ENCODE results near the gene DTX1. TPM values are rescaled to one million over a fixed set of nuclear protein-coding genes. Genes with fewer than 3 reads are reported as not detected.

DTX1 gene
- total RNA-seq, 3 donors from 2014 or later (not counting 1 experiment from before 2014, with no cell fraction given), result 1.7 to 4.2 (median 4.0) TPM

DNA sequence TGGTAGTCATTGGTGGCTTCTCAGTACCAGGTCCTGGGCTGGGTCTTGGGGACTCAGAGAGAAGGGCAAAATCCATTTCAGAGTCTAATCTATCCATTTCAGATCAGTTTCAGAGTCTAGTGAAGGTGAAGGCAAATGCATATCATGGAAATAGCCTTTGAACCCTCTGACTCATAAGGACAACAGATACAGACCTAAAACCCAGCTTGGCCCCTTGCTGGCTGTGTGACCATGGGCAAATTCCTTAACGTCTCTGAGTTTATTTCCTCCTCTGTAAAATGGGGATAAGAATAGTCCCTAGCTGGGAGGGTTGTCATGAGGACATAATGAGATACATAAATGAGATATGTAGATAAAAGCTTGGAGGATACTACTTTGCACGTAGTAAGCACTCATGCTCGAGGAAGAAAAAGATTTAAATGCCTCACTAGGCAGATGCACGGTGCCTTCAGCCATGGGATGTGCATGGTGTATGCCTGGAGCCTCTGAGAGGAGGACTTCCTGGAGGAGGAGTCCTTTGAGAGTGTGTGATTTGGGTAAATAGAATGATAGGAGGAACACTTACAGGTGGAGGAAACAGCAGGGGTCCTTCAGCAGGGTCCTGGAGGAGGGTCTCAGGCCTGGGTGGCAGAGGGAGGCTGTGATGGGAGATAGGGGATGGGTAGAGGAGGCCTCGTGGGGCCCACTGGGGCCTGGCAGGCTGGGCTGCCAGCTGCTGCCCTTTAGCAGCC is 8.0 kb downstream of the DTX1 start:
- Histone ChIP-seq H3K27ac (ENCODE audit: low read length) (no peak overlapping the region), H3K36me3 (ENCODE audit: control insufficient read depth, insufficient read depth, low read length) (no peaks in the 10 kb centered on the region), H3K4me3 (ENCODE audit: low read length) (no peak overlapping the region), H3K27me3 (ENCODE audit: control insufficient read depth, insufficient read depth, low read length) (no peaks in the 10 kb centered on the region), H3K4me1 (ENCODE audit: control insufficient read depth, insufficient read depth, low read length) (peaks cover 55% of the 10 kb centered on the region), H3K9me3 (ENCODE audit: control insufficient read depth, insufficient read depth, low read length) (no peaks in the 10 kb centered on the region)
- Mint-ChIP-seq H3K4me3 (no peak overlapping the region), H3K27me3 (ENCODE audit: low read depth in 2 of 2) (peaks cover 7 to 8% of the 10 kb centered on the region in 2 donors), H3K27ac (no peak overlapping the region), H3K4me1 (no peaks in the 10 kb centered on the region), H3K9me3 (no peaks in the 10 kb centered on the region), H3K36me3 (no peaks in the 10 kb centered on the region)
- intact Hi-C loops (cut with micrococcal nuclease), result no loop called here
- 63% methylated on average over 5 of the region's 5 CpGs for WGBS (ENCODE audit: insufficient coverage)
- TF ChIP-seq, protein P1, sequence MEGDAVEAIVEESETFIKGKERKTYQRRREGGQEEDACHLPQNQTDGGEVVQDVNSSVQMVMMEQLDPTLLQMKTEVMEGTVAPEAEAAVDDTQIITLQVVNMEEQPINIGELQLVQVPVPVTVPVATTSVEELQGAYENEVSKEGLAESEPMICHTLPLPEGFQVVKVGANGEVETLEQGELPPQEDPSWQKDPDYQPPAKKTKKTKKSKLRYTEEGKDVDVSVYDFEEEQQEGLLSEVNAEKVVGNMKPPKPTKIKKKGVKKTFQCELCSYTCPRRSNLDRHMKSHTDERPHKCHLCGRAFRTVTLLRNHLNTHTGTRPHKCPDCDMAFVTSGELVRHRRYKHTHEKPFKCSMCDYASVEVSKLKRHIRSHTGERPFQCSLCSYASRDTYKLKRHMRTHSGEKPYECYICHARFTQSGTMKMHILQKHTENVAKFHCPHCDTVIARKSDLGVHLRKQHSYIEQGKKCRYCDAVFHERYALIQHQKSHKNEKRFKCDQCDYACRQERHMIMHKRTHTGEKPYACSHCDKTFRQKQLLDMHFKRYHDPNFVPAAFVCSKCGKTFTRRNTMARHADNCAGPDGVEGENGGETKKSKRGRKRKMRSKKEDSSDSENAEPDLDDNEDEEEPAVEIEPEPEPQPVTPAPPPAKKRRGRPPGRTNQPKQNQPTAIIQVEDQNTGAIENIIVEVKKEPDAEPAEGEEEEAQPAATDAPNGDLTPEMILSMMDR (IDR thresholded peaks at IDR 0.05), result no peak
- DNase-seq (no peak), ATAC-seq (no peak)

DNA sequence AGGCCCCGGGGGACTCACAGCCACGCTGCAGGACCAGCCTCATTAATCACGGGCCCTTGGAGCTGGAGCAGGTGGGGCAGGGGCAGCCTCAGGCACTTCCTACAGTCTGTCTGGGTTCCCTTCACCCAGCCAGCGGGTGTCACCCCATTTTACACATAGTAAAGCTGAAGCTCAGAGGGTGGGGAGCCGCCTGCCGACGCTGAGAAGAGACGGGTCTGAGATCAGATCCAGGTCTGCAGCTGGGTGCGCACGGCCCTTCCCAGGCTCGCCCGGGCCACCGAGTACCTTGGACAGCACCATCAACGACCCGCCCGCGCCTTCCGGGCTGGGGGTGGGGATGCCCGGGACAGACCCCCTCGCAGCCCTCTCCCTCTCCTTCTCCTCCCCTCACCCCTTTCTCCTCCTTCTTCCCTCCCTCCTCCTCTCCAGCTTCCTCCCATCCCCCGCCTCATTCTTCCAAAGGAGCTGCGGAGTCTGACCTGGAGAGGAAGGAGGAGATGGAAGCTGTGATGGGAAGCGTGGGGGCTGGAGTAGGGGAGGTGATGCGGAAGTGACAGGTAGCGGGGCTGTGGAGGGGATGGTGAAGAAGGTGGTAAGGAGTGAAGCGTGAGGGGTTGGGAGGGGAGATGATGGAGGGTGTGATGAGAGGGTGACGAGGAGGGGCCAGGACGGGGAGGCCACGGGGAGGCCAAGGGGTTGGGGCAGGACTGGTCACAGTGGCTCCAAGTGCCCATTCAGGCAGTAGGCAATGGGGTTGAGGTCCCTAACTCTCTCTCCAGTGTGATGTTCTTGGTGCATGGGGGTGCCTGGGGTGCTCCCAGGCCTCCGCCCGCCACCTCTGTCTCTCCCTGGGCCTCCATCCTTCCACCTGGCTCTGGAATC is 8.8 kb downstream of the DTX1 start:
- no peak for DNase-seq
- ATAC-seq, result peak in 1 of 3 donors; percentile 46
- Mint-ChIP-seq H3K27ac (no peak overlapping the region), H3K27me3 (ENCODE audit: low read depth in 2 of 2) (peaks cover 7 to 8% of the 10 kb centered on the region in 2 donors), H3K9me3 (no peaks in the 10 kb centered on the region), H3K36me3 (no peaks in the 10 kb centered on the region), H3K4me1 (peaks cover 0 to 6% of the 10 kb centered on the region in 2 donors), H3K4me3 (no peak overlapping the region)
- Histone ChIP-seq H3K4me1 (ENCODE audit: control insufficient read depth, insufficient read depth, low read length) (peaks cover 60% of the 10 kb centered on the region), H3K27ac (ENCODE audit: low read length) (no peak overlapping the region), H3K4me3 (ENCODE audit: low read length) (no peak overlapping the region), H3K27me3 (ENCODE audit: control insufficient read depth, insufficient read depth, low read length) (no peaks in the 10 kb centered on the region), H3K36me3 (ENCODE audit: control insufficient read depth, insufficient read depth, low read length) (no peaks in the 10 kb centered on the region), H3K9me3 (ENCODE audit: control insufficient read depth, insufficient read depth, low read length) (no peaks in the 10 kb centered on the region)
- TF ChIP-seq, protein P1 (IDR thresholded peaks at IDR 0.05), result no peak
- WGBS (ENCODE audit: insufficient coverage), result 43% methylated on average over 30 of the region's 31 CpGs
- intact Hi-C loops (cut with micrococcal nuclease), result no loop called here

DNA sequence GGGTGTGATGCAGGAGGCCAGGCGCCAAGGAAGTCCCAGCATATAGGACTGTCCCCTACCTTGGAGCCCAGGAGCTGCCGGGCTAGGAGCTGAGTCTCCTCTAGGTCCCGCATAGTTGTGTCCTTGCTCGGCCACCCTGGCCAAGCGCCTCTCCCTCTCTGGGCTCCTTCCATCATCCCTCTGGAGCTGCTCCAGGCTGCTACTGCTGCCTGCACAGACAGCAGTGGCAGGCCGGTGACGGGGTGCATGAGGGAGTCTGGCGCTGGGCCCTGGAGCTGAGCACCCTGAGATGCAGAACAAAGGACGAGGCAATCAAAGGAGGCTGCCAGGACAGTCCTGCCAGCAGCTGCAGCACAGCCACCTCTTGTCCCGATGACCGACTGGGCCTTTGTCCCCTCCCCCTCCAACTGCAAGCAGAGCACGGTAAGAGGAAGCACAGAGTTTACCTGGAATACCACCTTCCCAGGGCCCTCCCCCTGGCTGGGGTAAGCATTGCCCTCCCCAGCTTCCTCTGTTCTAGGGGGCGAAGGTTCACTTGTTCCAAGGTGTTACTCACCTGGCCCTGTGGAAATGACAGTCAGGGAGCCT is 10.4 kb downstream of the DTX1 start:
- Histone ChIP-seq H3K4me1 (ENCODE audit: control insufficient read depth, insufficient read depth, low read length) (peaks cover 58% of the 10 kb centered on the region), H3K9me3 (ENCODE audit: control insufficient read depth, insufficient read depth, low read length) (no peaks in the 10 kb centered on the region), H3K27me3 (ENCODE audit: control insufficient read depth, insufficient read depth, low read length) (no peaks in the 10 kb centered on the region), H3K4me3 (ENCODE audit: low read length) (no peak overlapping the region), H3K27ac (ENCODE audit: low read length) (no peak overlapping the region), H3K36me3 (ENCODE audit: control insufficient read depth, insufficient read depth, low read length) (no peaks in the 10 kb centered on the region)
- ATAC-seq, result no peak
- Mint-ChIP-seq H3K9me3 (no peaks in the 10 kb centered on the region), H3K4me1 (peaks cover 0 to 11% of the 10 kb centered on the region in 2 donors), H3K36me3 (no peaks in the 10 kb centered on the region), H3K27ac (no peak overlapping the region), H3K27me3 (ENCODE audit: low read depth in 2 of 2) (peaks cover 7 to 8% of the 10 kb centered on the region in 2 donors), H3K4me3 (no peak overlapping the region)
- 89% methylated on average over 13 of the region's 13 CpGs for WGBS (ENCODE audit: insufficient coverage)
- TF ChIP-seq, protein P1 (IDR thresholded peaks at IDR 0.05), result no peak
- DNase-seq, result no peak
- intact Hi-C loops (cut with micrococcal nuclease), result no loop called here

All from natural killer cell (primary cell).